22Rv1 (cell line): ENCODE measurements around the gene TMEM63C.

ENCODE experiments used
- CTCF ChIP-seq: fragments of 450-650 bp; IDR thresholded peaks from 2 replicates; pipeline ENCODE4 v1.5.1; 2017; ENCODE audit warnings: mild to moderate bottlenecking
- ZFX ChIP-seq: fragments of 450-650 bp; IDR thresholded peaks from 2 replicates; pipeline ENCODE4 v1.6.1; 2017; ENCODE audit warnings: antibody characterized with exemption, borderline replicate concordance

GRCh38 chr14:77175843-77176242, 5.8 kb upstream of the TMEM63C start:
- no peak for TF ChIP-seq CTCF
- no peak for TF ChIP-seq ZFX
